Adipocyte (in vitro differentiated cells): ENCODE measurements around the gene DUSP7.

Source experiments
- DNase-seq: peaks from one replicate; pipeline ENCODE4 v3.0.0-alpha.2; 2015; ENCODE audit warnings: low read depth
- H3K27me3 ChIP-seq: replicated peaks from 2 replicates; pipeline ENCODE4 v1.7.0; 2013; ENCODE audit warnings: mild to moderate bottlenecking, low read length, moderate library complexity; ENCODE audit not compliant: control insufficient read depth, insufficient read depth
- H3K36me3 ChIP-seq: 2 replicates; pipeline ENCODE4 v1.7.0; 2013; ENCODE audit warnings: low read length, mild to moderate bottlenecking, moderate library complexity; ENCODE audit not compliant: control insufficient read depth, insufficient read depth, severe bottlenecking
- H3K4me1 ChIP-seq: 2 replicates; pipeline ENCODE4 v1.7.0; 2013; ENCODE audit warnings: mild to moderate bottlenecking, low read length, moderate library complexity; ENCODE audit not compliant: control insufficient read depth, insufficient read depth
- H3K4me3 ChIP-seq: 2 replicates; pipeline ENCODE4 v1.7.0; 2013; ENCODE audit warnings: mild to moderate bottlenecking, low read length, moderate library complexity
- H3K9ac ChIP-seq: 2 replicates; pipeline ENCODE4 v1.7.0; 2013; ENCODE audit warnings: mild to moderate bottlenecking, low read length, moderate library complexity
- H3K9me3 ChIP-seq: 2 replicates; pipeline ENCODE4 v1.7.0; 2013; ENCODE audit warnings: mild to moderate bottlenecking, low read length, moderate library complexity; ENCODE audit not compliant: control insufficient read depth

The DUSP7 gene

DNA sequence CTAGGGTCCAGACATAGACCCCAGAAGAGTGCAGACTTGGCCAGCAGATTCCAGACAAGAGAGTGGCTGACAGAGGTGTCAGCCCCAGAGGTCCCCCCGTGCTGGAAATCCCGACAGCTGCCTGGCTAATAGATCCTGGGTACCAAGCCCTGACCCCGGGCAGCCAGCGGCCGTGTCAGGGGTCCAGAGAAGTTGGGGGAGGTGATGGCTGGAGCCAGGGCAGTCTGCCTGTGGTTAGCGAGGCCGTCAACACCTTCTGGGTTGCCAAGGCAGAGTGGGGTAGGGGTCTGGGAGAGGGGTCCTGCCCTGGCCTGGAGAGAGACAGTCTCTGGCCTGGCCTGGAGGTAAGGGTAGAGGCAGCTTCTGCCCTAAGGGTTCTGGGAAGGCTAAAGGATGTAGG lies 35.6 kb downstream of the DUSP7 start:
- H3K4me3 ChIP-seq: no peak overlapping the region
- no peak for DNase-seq
- no peak overlapping the region for H3K9ac ChIP-seq
- no peaks in the 10 kb centered on the region for H3K9me3 ChIP-seq
- H3K4me1 ChIP-seq: peaks cover 11% of the 10 kb centered on the region
- H3K27me3 ChIP-seq: no peaks in the 10 kb centered on the region
- H3K36me3 ChIP-seq: no peaks in the 10 kb centered on the region

- no peaks in the 10 kb centered on the region for H3K36me3 ChIP-seq
- H3K9me3 ChIP-seq: no peaks in the 10 kb centered on the region
- no peak for DNase-seq
- H3K4me1 ChIP-seq: peaks cover 11% of the 10 kb centered on the region
- no peaks in the 10 kb centered on the region for H3K27me3 ChIP-seq
- no peak overlapping the region for H3K4me3 ChIP-seq
- H3K9ac ChIP-seq: no peak overlapping the region
These were observed 36.9 kb downstream of the DUSP7 start for GRCh38 chr3:52019352-52020080.

DNA sequence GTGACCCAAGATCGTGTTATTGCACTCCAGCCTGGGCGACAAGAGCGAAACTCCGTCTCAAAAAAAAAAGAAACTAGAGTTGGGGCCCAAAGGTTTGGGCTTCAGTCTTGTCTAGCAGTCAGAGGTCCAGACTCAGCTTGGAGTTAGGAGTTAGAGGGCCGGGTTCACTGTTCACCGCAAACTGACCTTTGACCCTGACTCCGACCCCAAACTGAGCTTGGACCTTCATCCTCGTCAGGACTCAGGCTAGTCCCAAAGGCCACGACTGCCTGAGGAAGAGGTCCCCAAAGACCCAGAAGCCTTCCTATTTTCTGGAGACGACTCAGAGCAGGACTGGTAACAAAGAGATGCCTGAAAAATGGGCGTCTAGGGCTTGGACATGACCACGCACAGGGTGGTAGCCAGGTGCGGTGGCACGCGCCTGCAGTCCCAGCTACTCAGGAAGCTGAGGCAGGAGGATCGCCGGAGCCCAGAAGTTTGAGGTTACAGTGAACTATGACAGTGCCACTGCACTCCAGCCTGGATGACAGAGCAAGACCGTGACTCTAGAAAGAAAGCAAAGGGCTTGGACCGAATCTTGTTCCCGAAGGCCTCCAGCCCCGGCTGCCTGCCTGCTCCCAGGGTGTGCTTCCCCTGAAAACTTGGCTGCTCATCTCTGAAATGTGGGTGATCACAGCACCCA lies 37.9 kb downstream of the DUSP7 start:
- peaks cover 11% of the 10 kb centered on the region for H3K4me1 ChIP-seq
- no peak for DNase-seq
- H3K4me3 ChIP-seq: no peak overlapping the region
- no peaks in the 10 kb centered on the region for H3K36me3 ChIP-seq
- H3K9me3 ChIP-seq: no peaks in the 10 kb centered on the region
- H3K27me3 ChIP-seq: no peaks in the 10 kb centered on the region
- no peak overlapping the region for H3K9ac ChIP-seq

DNA sequence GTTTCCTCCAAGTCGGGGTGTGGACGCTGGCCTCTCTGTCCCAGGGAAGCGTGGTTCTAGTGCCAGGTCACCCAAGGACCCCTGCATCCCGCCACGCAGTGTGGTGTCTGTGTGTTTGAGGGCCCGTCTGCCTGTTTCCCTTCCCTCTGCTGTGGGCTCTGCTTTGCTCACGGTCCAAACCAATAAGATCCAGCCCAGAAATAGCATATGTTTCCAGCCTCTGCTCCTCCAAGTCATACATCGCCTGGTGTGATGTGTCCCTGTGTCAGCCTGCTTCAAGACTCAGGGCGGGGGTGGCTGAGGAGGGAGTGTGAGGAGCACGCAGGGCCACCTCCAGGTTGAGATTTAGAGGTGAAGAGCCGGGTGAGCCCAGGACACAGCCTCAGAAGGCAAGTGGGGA lies 38.8 kb downstream of the DUSP7 start:
- DNase-seq: no peak
- Histone ChIP-seq H3K4me3 (no peak overlapping the region), H3K27me3 (no peaks in the 10 kb centered on the region), H3K9ac (no peak overlapping the region), H3K4me1 (peaks cover 5% of the 10 kb centered on the region), H3K36me3 (no peaks in the 10 kb centered on the region), H3K9me3 (no peaks in the 10 kb centered on the region)

DNA sequence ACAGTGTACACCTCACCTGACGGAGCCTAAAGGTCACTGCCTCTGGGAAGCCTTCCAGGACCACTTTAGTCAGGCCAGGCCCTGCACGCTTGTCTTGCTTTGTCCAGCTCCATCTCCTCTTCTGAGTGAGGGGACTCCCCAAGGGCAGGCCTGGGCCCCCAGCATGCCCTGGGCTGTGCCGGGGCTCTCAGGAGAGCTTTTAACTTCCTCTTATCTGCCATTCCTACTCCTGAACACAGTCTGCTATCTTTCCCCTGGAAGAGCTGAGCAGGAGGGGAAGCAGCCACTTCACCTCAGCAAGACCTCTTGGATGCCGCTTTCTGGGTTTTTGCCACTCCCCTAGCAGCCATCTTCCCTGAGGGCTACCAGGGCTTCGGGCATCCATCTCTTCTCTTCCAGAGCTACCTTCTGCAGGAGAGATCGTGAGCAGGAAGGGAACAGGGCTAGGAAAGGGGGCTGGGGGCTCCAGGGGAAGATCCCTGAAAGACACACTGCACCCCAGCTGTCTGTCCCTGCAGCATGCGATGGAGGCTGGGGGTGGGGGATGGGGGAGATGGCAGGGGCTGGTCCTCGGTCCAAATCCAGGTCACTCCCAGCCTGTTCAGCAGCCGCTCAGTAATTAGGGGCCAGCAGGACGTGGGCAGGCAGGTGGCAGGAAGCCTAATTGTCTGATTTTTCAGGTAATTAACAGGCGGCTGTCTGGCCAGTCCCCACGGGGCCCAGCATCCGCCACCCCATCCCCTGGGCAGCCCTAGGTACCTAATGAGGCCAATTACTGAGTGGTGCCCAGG lies 40.7 kb downstream of the DUSP7 start:
- Histone ChIP-seq H3K27me3 (no peaks in the 10 kb centered on the region), H3K36me3 (no peaks in the 10 kb centered on the region), H3K9me3 (no peaks in the 10 kb centered on the region), H3K4me3 (no peak overlapping the region), H3K9ac (no peak overlapping the region), H3K4me1 (no peaks in the 10 kb centered on the region)
- no peak for DNase-seq

DNA sequence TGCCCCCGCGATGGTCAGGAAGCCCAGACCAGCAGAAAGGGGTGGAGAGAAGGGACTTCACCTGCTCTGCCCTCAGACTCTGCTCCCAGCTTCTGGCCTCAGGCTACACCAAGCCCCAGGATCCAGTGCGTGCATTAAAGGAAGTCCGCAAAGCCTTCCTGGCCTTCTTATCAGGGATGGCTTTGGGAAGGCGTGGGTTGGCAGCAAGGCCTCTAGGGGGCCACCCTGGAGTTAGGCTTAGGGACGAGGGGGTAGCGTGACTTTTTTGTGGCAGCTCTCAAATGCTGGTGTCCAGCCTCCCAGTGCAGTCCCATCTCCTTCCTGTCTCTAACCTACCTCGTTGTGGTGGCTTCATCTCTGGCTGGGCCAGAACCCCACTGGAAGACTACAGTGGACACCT lies 41.8 kb downstream of the DUSP7 start:
- DNase-seq: no peak

GRCh38 chr3:52013802-52014598 lies 42.4 kb downstream of the DUSP7 start:
- Histone ChIP-seq H3K4me3 (no peak overlapping the region), H3K9me3 (no peaks in the 10 kb centered on the region), H3K4me1 (no peaks in the 10 kb centered on the region), H3K36me3 (no peaks in the 10 kb centered on the region), H3K27me3 (peaks cover 5% of the 10 kb centered on the region), H3K9ac (no peak overlapping the region)
- DNase-seq: no peak

More for the DNA sequence above, 41.8 kb downstream of the DUSP7 start:
- no peaks in the 10 kb centered on the region for H3K9me3 ChIP-seq
- H3K36me3 ChIP-seq: no peaks in the 10 kb centered on the region
- H3K4me3 ChIP-seq: no peak overlapping the region
- H3K9ac ChIP-seq: no peak overlapping the region
- H3K4me1 ChIP-seq: no peaks in the 10 kb centered on the region
- H3K27me3 ChIP-seq: peaks cover 5% of the 10 kb centered on the region

DNA sequence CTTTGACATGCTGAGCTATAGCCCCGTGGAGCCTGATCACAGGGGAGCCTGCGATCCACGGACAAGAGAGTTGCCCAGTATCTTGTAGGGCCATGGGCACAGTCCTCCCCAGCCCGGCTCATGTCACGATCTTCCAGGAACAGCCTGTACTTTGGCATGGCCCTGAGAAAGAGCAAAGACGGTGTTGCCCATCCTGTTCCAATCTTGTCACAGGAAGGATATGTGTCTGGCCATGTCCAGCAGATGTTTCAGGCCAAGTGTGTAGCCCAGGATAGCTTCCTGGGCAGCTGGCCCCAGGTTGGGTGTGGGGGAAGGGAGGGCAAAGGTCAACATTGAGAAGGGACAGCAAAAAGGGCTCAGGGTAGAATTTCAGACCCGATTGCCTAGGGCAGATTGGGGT lies 43.7 kb downstream of the DUSP7 start:
- no peak for DNase-seq
- Histone ChIP-seq H3K36me3 (no peaks in the 10 kb centered on the region), H3K9ac (no peak overlapping the region), H3K9me3 (no peaks in the 10 kb centered on the region), H3K27me3 (peaks cover 5% of the 10 kb centered on the region), H3K4me3 (no peak overlapping the region), H3K4me1 (no peaks in the 10 kb centered on the region)

DNA sequence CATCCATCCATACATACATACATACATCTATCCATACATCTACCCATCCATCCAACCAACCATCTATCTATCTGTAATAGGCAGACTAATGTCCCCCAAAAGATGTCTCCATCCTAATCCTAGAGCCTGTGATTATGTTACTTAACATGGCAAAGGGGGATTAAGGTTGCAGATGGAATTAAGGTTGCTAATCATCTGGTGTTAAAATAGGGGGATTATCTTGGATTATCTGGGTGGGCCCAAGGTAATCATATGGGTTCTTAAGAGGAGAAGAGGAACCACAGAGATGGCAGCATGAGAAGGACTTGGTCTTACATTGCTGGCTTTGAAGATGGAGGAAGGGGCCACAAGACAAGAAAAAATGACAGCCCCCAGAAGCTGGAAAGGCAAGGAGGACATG lies 45.9 kb downstream of the DUSP7 start:
- Histone ChIP-seq H3K4me3 (no peak overlapping the region), H3K9me3 (no peaks in the 10 kb centered on the region)
- no peak for DNase-seq

DNA sequence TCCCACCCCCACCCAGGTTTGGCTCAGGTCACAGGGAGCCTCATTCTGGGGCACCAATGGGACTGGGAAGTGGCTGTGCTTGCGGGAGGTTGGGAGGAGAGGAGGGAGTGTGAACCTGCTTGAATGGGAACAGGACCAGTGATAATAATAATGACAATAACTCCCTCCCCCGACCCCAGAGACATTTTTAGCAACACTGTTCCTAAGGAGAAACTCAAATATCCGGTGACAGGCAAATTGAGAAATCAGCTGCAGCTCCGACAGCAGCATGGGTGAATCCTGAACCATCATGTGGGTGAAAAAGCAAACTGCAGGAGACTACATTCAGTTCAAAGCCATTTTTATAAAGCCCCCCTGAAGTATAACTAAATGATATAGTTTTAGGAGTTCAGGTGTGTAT lies 49.1 kb downstream of the DUSP7 start:
- Histone ChIP-seq H3K4me3 (no peak overlapping the region), H3K27me3 (peaks cover 16% of the 10 kb centered on the region), H3K36me3 (no peaks in the 10 kb centered on the region), H3K9me3 (no peaks in the 10 kb centered on the region), H3K4me1 (peaks cover 12% of the 10 kb centered on the region), H3K9ac (no peak overlapping the region)
- DNase-seq: no peak

More for the DNA sequence above, 45.9 kb downstream of the DUSP7 start:
- Histone ChIP-seq H3K36me3 (no peaks in the 10 kb centered on the region), H3K9ac (no peak overlapping the region), H3K27me3 (peaks cover 5% of the 10 kb centered on the region), H3K4me1 (peaks cover 8% of the 10 kb centered on the region)

DNA sequence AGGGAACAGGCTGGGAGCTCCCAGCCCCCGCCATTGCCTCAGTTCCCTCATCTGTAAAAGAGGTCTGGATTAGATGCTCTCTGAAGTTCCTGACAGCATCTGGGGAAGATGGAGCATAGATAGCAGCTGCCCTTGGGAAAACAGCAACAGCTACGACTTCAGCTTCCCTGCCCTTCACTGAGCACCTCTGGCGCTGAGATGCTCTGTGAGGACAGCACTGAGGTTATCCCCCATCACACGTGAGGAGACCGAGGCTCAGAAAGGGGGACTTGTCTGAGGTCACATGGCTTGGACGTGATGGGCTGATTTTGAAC lies 49.6 kb downstream of the DUSP7 start:
- Histone ChIP-seq H3K9me3 (no peaks in the 10 kb centered on the region), H3K9ac (no peak overlapping the region), H3K4me3 (no peak overlapping the region), H3K27me3 (peaks cover 20% of the 10 kb centered on the region), H3K4me1 (peaks cover 12% of the 10 kb centered on the region), H3K36me3 (no peaks in the 10 kb centered on the region)
- no peak for DNase-seq
